GM08714 (cell line): ENCODE measurements around the gene PRKCA.

ENCODE experiments used
- H3K4me3 ChIP-seq: fragments of 200-500 bp; sonication (Bioruptor generic); 2 replicates; pipeline ENCODE4 v1.5.1; 2014; ENCODE audit warnings: mild to moderate bottlenecking, low read length, inconsistent platforms
- ZNF274 ChIP-seq: IDR thresholded peaks from 2 replicates; pipeline ENCODE4 v1.6.1; 2012; ENCODE audit warnings: mild to moderate bottlenecking, low read depth, low read length

The PRKCA gene

DNA sequence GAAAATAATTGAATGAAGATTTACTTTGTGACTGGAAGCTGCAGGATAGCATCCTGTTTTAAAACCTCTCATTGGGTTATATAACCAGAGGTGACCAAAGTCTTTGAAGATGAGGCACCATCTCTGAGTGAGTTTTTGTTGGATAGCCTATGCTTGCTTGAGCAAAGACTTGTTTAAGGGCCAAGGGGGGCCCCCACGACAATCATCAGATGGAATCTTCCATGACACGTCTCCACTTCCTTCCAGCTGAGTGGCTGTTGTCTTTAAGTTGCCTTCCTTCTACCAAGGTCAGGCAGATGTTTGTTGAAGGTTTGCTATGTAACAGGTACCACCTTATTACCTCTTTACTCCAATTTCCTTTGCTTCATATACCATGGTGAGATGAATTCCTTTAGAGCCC lies 188.8 kb downstream of the PRKCA start:
- no peak overlapping the region for H3K4me3 ChIP-seq
- TF ChIP-seq ZNF274, result no peak

DNA sequence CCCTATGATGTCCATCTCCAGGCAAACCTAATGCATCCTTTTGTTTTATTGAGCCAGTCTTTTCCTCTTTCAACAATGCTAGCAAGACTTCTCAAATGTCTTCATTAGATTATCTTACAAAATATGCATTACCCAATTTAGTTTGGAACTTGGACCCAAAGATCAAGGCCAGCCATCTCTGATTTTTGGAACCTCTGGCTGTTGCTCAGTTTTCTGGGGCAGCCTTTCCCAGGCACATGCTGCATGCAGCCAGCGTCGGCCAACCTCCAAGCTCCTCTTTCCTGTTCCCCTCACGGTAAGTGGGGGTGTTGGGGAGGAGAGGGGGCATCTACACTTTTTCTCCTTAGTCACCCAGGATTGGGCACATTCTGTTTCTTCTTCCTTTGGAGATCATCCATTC lies 189.3 kb downstream of the PRKCA start:
- H3K4me3 ChIP-seq, result no peak overlapping the region
- TF ChIP-seq ZNF274, result no peak

DNA sequence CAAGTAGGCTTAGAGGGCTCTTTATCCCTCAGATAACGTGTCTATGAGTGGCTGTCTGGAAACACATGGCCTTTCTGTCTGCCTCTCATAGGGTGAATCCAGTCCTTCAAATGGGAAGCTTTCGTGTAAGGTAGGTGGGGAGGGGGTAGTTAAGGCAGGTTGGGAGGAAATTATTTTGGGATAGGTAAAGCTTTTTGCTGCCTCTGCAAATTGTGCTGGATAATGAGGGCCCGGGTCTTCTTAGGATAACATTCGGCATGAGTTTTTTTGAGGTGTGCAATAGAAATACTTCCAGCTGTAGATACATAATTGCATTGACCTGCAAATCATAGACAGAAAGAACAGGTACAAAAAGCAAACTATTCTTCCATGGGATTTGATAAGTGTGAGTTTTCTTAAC lies 189.7 kb downstream of the PRKCA start:
- TF ChIP-seq ZNF274, result no peak
- H3K4me3 ChIP-seq, result no peak overlapping the region

- no peak overlapping the region for H3K4me3 ChIP-seq
- no peak for TF ChIP-seq ZNF274
These were observed 190.2 kb downstream of the PRKCA start for GRCh38 chr17:66492561-66493005.

GRCh38 chr17:66493283-66494019 lies 191.0 kb downstream of the PRKCA start:
- no peak for TF ChIP-seq ZNF274
- H3K4me3 ChIP-seq, result no peak overlapping the region

GRCh38 chr17:66494023-66494803 lies 191.8 kb downstream of the PRKCA start:
- no peak overlapping the region for H3K4me3 ChIP-seq
- no peak for TF ChIP-seq ZNF274

- no peak for TF ChIP-seq ZNF274
- H3K4me3 ChIP-seq, result no peak overlapping the region
These were observed 192.6 kb downstream of the PRKCA start for GRCh38 chr17:66495035-66495434.

- no peak overlapping the region for H3K4me3 ChIP-seq
- no peak for TF ChIP-seq ZNF274
These were observed 193.9 kb downstream of the PRKCA start for GRCh38 chr17:66496306-66496705.

- TF ChIP-seq ZNF274, result no peak
- H3K4me3 ChIP-seq, result no peak overlapping the region
These were observed 196.2 kb downstream of the PRKCA start for GRCh38 chr17:66498580-66498979.

GRCh38 chr17:66506641-66507040 lies 204.2 kb downstream of the PRKCA start:
- H3K4me3 ChIP-seq, result no peak overlapping the region
- TF ChIP-seq ZNF274, result no peak

DNA sequence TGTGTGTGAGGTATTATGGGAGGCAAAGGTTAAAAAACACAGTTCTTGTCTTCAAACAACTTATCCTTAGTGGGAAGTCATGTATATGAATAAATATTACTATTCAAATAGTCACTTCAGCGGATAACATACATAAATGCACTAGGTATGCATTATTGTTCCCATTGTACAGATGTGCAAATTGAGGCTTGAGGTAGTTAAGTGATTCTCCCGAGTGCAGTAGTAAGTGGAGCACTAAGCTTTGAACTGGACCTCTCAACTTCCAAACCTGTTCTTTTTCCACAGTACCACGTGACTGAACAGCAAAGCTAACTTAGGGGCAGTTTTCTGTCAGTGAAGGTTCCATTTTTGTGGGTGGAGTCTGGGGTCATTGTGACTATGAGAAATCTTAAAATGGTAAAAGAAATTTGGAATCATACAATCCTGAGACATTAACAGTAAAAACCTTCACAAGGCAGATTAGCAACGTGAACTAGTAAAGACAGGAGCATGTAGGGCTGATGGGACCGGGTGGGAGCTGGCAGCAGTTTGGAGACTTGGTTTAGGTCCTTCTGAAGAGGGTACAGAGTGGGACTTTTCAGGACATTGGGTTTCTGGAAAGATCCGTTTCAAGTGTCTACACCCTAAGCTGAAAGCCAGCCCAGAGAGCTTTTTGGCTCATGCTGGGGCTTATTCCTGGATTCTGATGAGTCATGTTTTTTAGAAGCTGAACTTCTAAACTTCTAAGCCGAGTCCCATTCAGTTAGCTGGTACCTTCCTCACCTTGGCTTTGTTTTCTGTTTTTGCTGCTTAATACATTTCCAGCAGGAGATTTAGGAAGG lies 204.9 kb downstream of the PRKCA start:
- TF ChIP-seq ZNF274, result no peak
- H3K4me3 ChIP-seq, result no peak overlapping the region

DNA sequence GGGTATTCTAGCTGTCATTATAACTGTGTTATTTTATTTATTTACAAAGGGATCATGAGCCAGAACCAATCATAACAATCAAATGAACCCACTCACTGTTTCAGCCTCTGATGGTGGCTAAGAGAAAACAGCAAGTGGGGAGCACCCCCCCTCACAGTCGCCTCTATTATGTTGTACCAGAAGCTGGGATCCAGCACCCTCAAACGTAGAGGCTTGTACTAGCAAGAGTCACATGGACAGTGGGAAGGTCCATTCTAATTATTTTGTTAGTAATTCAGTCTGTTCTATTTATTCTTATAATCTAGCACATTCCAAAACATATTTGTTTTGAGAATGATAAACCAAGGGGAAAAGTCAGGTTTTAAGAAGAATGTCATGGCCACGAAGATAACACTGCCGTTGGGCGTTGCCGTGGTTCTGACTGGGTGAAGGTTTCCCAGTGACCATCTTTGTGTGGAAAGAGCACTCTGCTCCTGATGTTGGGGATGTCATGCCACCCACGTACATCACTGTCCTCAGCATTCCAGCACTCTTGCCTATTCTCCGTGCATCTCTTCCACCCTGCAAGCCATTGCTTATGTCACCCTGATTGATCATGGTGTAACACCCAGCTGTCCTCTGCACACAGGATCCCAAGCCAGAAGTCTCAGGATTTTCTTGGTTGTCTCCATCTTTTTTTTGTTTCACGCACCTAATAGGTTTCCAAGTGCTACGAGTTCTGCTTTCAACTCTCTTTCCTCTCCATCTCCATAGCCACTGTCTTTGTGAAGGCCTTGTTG lies 205.8 kb downstream of the PRKCA start:
- no peak for TF ChIP-seq ZNF274
- H3K4me3 ChIP-seq, result no peak overlapping the region

DNA sequence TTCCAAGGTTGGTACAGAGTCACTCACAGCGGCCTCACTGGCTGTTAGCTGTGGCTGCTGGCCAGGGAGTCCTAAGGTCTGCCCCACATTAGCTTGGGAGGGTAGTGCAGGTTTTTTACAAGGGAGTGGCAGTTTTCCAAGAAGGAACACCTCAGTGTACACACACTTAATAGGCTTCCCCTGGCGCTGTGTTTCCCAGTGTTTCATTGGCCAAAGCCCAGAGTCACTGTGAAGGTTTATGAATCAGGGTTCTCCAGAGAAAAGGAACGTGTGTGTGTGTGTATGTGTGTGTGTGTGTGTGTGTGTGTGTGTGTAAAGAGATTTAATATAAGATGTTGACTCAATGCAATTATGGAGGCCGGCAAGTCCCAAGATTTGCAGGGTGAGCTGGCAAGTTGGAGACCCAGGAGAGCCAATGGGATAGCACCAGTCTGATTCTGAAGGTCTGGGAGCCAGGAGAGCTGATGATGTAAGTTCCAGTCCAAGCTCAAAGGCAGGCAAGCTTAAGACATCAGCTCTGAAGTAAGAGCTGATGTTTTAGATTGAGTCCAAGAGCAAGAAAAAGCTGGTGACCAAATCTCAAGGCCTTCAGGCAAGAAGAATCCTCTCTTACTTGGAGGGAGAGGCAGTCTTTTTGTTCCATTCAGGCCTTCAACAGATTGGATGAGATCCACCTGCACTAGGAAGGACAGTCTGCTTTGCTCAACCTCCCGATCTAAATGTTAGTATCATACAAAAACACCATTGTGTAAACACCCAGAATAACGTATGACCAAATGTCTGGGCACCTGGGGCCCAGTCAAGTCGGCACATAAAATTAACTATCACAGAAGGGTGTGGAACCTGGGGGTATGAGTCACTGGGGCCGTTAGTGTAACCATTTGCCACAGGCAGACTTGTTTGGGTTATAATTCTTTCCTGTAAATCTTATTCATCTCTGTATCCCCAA lies 206.8 kb downstream of the PRKCA start:
- H3K4me3 ChIP-seq, result no peak overlapping the region

More for the DNA sequence above, 206.8 kb downstream of the PRKCA start:
- no peak for TF ChIP-seq ZNF274
